ENCODE data around the gene CHDH. TPM values are rescaled to one million over a fixed set of nuclear protein-coding genes. Genes with fewer than 3 reads are reported as not detected.

Gene CHDH
- total RNA-seq, 1 donor from 2014 or later = 0.07 TPM

GRCh38 chr3:53823956-53824657 is 22.1 kb downstream of the CHDH start:
- no peak for DNase-seq (ENCODE audit: low read depth, low spot score)

- no peak for DNase-seq (ENCODE audit: low read depth, low spot score)
These were observed 22.9 kb downstream of the CHDH start for GRCh38 chr3:53823026-53823955.

- DNase-seq (ENCODE audit: low read depth, low spot score) = no peak
These were observed 23.9 kb downstream of the CHDH start for GRCh38 chr3:53822331-53822741.

GRCh38 chr3:53821631-53822121 is 24.5 kb downstream of the CHDH start:
- DNase-seq (ENCODE audit: low read depth, low spot score) = no peak

DNA sequence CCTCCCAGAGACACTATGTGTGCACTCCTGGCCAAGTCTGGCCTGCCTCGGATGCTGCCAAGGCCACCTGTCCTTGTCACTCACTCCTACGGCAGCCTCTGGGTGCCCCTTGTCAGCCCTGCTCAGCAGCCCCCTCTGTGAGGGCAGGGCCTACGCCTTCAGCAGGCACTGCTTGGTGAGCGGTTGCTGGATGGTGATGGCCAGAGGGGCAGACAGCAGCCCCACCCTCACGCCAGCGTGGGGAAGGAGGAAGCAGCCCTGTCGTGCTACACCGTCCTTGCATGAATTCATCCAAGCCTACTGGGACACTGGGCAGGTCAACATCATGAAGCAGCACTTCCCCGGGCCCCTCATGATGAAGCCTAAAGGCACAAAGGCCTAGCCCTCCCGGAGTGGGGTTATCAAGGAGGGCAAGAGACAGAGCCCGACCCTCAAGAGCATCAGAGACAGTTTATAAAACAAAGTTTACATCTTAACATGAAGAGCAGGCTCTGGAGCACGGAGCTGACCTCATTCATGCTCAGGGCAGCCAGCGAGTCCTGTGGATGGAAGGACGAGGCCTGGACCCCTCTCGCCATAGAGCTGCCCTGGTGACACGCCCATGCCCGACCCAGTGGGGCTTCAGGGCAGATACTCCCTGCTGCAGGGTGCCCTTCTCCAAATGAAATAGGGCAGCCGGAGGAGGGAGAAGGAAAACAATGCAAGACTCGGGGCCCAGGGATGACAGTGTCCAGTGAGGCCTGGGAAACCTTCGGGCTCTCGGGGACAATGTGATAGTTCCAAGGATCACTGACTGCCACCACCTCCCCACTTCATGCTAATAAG is 25.3 kb downstream of the CHDH start:
- no peak for DNase-seq (ENCODE audit: low read depth, low spot score)

- DNase-seq (ENCODE audit: low read depth, low spot score) = no peak
These were observed 26.1 kb downstream of the CHDH start for GRCh38 chr3:53820084-53820483.

- no peak for DNase-seq (ENCODE audit: low read depth, low spot score)
These were observed 26.9 kb downstream of the CHDH start for GRCh38 chr3:53819163-53819868.

DNA sequence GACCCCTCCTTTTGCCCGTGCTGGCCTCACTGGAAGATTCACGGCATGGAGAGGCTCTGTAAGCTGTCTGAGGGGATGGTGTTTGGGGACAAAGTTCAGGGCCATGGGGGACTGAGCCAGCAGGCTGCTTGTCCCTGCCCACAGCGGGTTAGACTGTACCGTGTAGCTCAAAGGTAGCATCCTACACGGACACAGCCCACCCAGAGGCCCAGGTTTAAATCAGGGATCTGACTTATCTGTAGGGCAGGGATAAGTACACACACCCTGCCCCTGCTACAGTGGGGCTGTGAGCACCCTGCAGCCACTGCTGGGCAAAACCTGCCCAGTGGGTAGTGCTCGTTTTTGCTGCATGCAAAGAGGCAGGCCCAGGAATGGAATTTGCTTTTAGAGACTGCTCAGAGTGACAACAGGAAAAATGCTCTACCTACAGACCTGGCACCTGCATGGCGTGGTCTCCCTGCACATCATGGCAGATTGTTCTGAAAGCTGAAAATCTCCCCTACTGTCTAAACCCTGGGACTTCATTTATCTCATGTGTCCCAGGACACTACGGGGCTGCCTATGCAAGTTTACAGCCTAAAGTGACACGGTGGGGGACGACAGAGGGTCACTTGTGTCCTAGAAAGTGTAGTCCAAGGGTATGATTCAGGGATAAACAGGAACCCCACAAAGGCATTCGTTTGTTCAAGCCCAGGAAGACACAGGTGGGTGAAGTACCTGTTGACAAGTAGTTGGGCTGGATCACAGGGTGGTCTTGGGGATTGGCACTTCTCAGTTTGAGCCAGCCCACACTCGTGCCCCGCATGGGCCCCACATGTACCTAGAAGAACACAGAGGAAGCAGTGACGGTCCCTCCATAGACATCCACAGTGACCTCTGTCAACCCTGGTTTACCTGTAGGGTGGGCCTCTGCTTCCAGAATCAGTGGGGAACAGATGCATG is 27.7 kb downstream of the CHDH start:
- no peak for DNase-seq (ENCODE audit: low read depth, low spot score)

- no peak for DNase-seq (ENCODE audit: low read depth, low spot score)
These were observed 28.4 kb downstream of the CHDH start for GRCh38 chr3:53817809-53818208.

DNA sequence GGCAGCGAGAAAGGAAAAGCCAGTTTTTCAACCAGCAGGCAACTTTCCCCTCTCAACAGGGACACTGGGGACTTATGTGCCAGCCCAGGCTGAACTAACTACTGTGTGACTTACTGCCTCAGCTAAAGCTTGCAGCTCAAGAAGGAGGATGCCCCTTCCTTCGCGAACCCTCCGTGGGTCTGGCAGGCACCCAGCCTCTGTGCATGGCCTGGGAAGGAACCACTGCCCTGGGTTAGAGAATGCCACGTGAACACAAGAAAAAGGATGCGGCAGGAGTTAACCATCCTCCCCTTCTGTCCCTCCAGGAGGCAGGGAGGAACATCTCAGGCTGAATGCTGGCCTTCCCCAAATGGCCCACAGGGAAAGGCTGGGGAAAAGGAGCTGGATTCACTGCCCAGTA is 29.0 kb downstream of the CHDH start:
- no peak for DNase-seq (ENCODE audit: low read depth, low spot score)

DNA sequence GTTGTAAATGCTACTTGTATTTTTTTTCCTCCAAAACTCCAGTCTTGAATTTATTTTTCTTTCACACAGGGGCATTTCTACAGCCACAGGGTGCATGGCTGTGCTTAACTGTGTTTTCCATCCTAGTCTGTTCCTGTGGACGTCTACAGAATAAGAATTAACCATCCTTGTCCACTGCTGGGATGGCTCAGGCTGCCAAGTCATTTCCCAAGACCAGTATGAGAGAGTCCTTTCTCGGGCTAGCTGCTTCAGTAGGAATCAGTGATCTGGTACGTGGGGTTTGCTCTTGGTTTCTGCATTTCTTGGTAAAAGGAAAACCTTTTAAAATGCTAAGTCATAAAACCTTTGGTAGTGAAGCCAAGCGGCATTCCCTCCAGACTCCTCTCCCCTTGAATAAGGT is 29.8 kb downstream of the CHDH start:
- no peak for DNase-seq (ENCODE audit: low read depth, low spot score)

GRCh38 chr3:53815651-53816050 is 30.6 kb downstream of the CHDH start:
- DNase-seq (ENCODE audit: low read depth, low spot score) = no peak

DNA sequence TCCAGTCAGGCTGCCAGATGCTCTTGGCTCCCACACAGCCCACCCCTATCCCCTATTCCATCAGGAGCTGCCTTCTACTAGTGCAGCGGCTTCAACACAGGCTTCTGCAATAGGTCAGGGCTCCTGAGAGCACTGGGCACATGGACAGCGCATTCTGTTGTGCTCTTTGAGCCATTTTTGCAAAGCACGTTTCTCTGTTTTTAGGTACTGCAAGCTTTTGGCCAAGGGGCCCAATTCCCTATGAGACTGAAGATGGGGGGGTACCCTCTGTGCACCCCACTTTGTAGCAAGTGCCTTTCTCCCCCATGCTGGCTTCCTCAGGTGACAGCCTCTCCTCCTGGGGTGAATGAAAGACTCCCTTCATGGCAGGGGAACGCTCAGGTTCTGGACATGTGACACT is 31.2 kb downstream of the CHDH start:
- DNase-seq (ENCODE audit: low read depth, low spot score) = no peak

DNA sequence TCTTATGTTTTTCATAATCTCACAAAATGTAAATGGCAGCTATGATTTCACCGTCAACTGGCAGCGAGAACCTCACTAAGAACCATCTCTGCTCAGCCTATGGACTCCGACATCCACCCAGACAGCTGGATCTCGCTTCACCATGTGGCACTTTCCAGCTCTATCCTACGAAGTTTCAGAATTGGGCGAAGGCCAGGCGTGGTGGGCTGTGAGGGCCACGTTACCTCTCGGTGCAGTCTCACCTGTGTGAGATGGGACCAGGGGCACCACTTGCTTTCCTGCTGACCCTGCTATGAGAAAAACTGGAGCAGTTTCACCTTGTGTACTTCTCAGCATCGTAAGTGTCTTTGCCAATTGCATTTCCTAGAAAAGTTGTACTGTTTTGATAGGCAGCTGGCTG is 32.3 kb downstream of the CHDH start:
- no peak for DNase-seq (ENCODE audit: low read depth, low spot score)

- DNase-seq (ENCODE audit: low read depth, low spot score) = no peak
These were observed 33.0 kb downstream of the CHDH start for GRCh38 chr3:53813229-53813628.

- no peak for DNase-seq (ENCODE audit: low read depth, low spot score)
These were observed 33.8 kb downstream of the CHDH start for GRCh38 chr3:53812434-53812833.

DNA sequence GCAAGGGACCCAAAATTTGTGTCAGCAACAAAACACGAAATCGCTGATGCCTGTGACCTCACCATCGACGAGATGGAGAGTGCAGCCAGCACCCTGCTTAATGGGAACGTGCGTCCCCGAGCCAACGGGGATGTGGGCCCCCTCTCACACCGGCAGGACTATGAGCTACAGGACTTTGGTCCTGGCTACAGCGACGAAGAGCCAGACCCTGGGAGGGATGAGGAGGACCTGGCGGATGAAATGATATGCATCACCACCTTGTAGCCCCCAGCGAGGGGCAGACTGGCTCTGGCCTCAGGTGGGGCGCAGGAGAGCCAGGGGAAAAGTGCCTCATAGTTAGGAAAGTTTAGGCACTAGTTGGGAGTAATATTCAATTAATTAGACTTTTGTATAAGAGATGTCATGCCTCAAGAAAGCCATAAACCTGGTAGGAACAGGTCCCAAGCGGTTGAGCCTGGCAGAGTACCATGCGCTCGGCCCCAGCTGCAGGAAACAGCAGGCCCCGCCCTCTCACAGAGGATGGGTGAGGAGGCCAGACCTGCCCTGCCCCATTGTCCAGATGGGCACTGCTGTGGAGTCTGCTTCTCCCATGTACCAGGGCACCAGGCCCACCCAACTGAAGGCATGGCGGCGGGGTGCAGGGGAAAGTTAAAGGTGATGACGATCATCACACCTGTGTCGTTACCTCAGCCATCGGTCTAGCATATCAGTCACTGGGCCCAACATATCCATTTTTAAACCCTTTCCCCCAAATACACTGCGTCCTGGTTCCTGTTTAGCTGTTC is 34.9 kb downstream of the CHDH start:
- no peak for DNase-seq (ENCODE audit: low read depth, low spot score)

DNA sequence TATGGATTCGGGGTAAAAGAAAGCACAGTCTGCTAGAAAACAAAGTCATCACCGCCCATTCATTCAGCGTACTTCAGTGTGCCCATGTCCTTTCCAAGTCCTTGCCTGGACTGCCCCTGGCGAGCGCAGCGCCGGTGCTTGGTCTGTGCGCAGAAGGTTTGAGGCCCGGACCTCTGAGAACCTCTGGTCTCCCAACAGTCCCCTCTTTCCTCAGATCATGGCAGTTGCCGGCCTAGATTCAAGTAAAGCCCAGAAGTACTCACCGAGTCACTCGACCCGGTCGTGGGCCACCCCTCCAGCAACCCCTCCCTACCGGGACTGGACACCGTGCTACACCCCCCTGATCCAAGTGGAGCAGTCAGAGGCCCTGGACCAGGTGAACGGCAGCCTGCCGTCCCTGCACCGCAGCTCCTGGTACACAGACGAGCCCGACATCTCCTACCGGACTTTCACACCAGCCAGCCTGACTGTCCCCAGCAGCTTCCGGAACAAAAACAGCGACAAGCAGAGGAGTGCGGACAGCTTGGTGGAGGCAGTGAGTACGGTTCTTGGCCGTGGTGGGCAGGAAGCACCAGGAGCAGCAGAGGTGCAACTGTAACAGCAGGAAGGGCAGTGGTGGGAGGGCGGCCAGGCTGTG is 36.3 kb downstream of the CHDH start:
- DNase-seq (ENCODE audit: low read depth, low spot score) = no peak

- DNase-seq (ENCODE audit: low read depth, low spot score) = no peak
These were observed 37.0 kb downstream of the CHDH start for GRCh38 chr3:53809267-53809666.

All from pulmonary artery endothelial cell (primary cell).